KMS-11 (cell line): ENCODE data around the gene UQCRH.
"Not testable (repeated sequence)": the region's sequence is repeated elsewhere in the genome, so short reads cannot be mapped to it uniquely, and the experiment has no call there.

Experiments used
- H2AFZ ChIP-seq: fragments of 200-600 bp; sonication (generic); 2 replicates; pipeline ENCODE4 v1.6.1; 2016; ENCODE audit warnings: antibody characterized with exemption, mixed run types, low read depth
- H3K27ac ChIP-seq: fragments of 200-600 bp; sonication (generic); 2 replicates; pipeline ENCODE4 v1.6.1; 2016; ENCODE audit warnings: mild to moderate bottlenecking, mixed run types
- H3K27me3 ChIP-seq: fragments of 200-600 bp; sonication (generic); 2 replicates; pipeline ENCODE4 v1.6.1; 2017; ENCODE audit warnings: mild to moderate bottlenecking, low read depth, mixed run types, moderate library complexity; ENCODE audit not compliant: insufficient read depth
- H3K36me3 ChIP-seq: fragments of 200-600 bp; sonication (generic); 2 replicates; pipeline ENCODE4 v1.6.1; 2017; ENCODE audit warnings: mild to moderate bottlenecking, mixed run types; ENCODE audit not compliant: insufficient read depth
- H3K4me1 ChIP-seq: fragments of 200-600 bp; sonication (generic); 2 replicates; pipeline ENCODE4 v1.6.1; 2016; ENCODE audit warnings: mild to moderate bottlenecking, low read depth, mixed run types; ENCODE audit not compliant: poor library complexity, severe bottlenecking
- H3K4me2 ChIP-seq: fragments of 200-600 bp; sonication (generic); 2 replicates; pipeline ENCODE4 v1.7.0; 2016; ENCODE audit warnings: mild to moderate bottlenecking, mixed run types
- H3K4me3 ChIP-seq: fragments of 200-600 bp; sonication (generic); IDR thresholded peaks from 2 replicates; pipeline ENCODE4 v1.6.1; 2017; ENCODE audit warnings: low read depth, low read length, mixed read lengths; ENCODE audit not compliant: insufficient read depth
- H3K79me2 ChIP-seq: fragments of 200-600 bp; sonication (generic); 2 replicates; pipeline ENCODE4 v1.6.1; 2016; ENCODE audit warnings: low read depth, mixed run types; ENCODE audit not compliant: insufficient read depth
- H3K9ac ChIP-seq: fragments of 200-600 bp; sonication (generic); 2 replicates; pipeline ENCODE4 v1.6.1; 2016; ENCODE audit warnings: mild to moderate bottlenecking, mixed run types
- H4K20me1 ChIP-seq: fragments of 200-600 bp; sonication (generic); 2 replicates; pipeline ENCODE4 v1.6.1; 2016; ENCODE audit warnings: mild to moderate bottlenecking, mixed run types; ENCODE audit not compliant: insufficient read depth
- TF ChIP-seq, protein P1 (sequence below): fragments of 200-600 bp; sonication (generic); conservative IDR thresholded peaks from 2 replicates; pipeline ENCODE4 v1.6.1; 2017; ENCODE audit warnings: low read depth, mild to moderate bottlenecking, antibody characterized with exemption, low read length, moderate library complexity, mixed read lengths

Gene UQCRH

DNA sequence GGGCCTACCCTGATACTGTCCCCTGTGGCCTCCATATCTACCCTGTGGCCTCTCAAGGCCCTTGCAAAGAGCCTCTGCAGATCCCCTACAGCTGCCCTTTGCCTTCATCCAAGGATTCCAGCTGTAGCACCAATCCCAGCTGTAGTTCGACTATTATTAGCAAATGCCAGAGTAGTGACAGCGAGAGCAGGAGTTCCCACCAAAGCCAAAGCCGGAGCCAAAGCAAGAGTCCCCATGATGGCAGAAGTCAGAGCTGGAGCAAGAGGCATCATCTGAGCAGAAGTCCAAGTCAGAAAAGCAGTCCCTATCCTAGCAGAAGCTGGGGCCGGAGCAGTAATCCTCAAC lies 39.8 kb downstream of the UQCRH start:
- Histone ChIP-seq H3K27me3 (no peaks in the 10 kb centered on the region), H3K4me1 (peaks cover 28% of the 10 kb centered on the region), H2AFZ (no peak overlapping the region), H3K79me2 (no peaks in the 10 kb centered on the region), H4K20me1 (no peaks in the 10 kb centered on the region), H3K27ac (no peak overlapping the region), H3K9ac (no peak overlapping the region), H3K4me2 (no peak overlapping the region), H3K4me3 (no peak overlapping the region), H3K36me3 (no peaks in the 10 kb centered on the region)
- TF ChIP-seq, protein P1, sequence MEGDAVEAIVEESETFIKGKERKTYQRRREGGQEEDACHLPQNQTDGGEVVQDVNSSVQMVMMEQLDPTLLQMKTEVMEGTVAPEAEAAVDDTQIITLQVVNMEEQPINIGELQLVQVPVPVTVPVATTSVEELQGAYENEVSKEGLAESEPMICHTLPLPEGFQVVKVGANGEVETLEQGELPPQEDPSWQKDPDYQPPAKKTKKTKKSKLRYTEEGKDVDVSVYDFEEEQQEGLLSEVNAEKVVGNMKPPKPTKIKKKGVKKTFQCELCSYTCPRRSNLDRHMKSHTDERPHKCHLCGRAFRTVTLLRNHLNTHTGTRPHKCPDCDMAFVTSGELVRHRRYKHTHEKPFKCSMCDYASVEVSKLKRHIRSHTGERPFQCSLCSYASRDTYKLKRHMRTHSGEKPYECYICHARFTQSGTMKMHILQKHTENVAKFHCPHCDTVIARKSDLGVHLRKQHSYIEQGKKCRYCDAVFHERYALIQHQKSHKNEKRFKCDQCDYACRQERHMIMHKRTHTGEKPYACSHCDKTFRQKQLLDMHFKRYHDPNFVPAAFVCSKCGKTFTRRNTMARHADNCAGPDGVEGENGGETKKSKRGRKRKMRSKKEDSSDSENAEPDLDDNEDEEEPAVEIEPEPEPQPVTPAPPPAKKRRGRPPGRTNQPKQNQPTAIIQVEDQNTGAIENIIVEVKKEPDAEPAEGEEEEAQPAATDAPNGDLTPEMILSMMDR, result no peak

DNA sequence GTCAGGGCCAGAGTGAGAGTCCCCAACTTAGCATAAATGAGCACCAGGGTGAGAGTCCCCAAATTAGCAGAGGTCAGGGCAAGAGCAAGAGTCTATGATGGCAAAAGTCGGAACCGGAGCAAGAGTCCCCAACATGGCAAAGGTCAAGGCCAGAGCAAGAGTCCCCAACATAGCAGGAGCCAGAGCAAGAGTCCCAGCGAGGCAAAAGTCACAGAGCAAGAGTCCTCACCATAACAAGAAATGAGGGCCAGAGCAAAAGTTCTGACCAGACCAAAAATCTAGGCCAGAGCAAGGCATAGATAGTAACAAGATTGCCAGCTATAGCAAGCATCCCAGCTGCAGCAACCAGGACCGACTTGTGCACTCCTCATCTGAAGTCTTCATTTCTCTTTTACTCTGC lies 40.2 kb downstream of the UQCRH start:
- Histone ChIP-seq H3K36me3 (no peaks in the 10 kb centered on the region), H4K20me1 (no peaks in the 10 kb centered on the region), H3K4me3 (no peak overlapping the region), H3K27ac (no peak overlapping the region), H3K4me1 (peaks cover 26% of the 10 kb centered on the region), H3K4me2 (no peak overlapping the region), H3K9ac (no peak overlapping the region), H2AFZ (no peak overlapping the region), H3K79me2 (no peaks in the 10 kb centered on the region), H3K27me3 (no peaks in the 10 kb centered on the region)
- TF ChIP-seq, protein P1, result no peak

DNA sequence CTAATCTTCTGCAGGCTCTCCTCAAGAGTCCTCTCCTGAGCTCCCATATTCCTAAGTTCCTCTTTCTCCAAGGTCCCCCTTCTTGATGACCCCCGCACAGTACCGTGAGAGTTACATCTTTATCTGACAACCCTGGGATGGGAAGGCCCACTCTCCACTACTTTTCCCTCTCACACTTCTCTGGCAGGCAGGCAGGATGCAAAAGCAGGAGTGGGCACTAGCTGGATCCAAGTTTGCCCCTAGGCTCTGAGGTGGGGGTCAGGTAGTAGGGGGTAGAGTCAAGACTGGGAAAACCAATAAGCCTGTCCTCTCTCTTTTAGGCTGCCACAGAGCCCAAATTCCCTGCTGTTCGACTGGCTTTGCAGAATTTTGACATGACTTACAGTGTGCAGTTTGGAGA lies 41.0 kb downstream of the UQCRH start:
- no peak overlapping the region for H3K4me2 ChIP-seq
- no peak overlapping the region for H3K4me3 ChIP-seq
- no peak overlapping the region for H2AFZ ChIP-seq
- no peaks in the 10 kb centered on the region for H3K36me3 ChIP-seq
- no peak overlapping the region for H3K27ac ChIP-seq
- no peaks in the 10 kb centered on the region for H4K20me1 ChIP-seq
- H3K9ac ChIP-seq, result no peak overlapping the region
- H3K79me2 ChIP-seq, result no peaks in the 10 kb centered on the region
- H3K4me1 ChIP-seq, result peaks cover 20% of the 10 kb centered on the region
- TF ChIP-seq, protein P1, result no peak
- H3K27me3 ChIP-seq, result no peaks in the 10 kb centered on the region

DNA sequence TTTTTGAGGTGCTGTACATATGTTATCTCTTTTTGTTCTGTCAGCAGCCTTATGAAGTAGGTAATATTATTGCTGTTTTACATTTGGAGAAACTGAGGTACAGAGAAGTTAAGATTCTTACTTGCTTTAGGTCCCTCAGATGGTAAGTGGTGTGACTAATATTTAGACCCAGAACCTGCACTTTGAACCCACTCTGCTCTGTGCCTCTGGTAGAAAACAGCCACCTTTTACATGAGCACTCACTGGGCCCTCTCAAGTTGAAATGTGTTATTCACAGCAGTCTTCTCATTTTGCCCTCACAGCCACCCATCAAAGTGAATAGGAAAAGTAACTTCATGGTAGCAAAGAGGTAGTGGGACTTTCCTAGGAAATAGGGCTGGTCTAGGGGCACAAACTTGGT lies 41.8 kb downstream of the UQCRH start:
- Histone ChIP-seq H3K4me3 (no peak overlapping the region), H3K4me2 (no peak overlapping the region), H3K4me1 (peaks cover 20% of the 10 kb centered on the region), H3K27ac (no peak overlapping the region), H3K9ac (no peak overlapping the region), H4K20me1 (no peaks in the 10 kb centered on the region), H3K36me3 (no peaks in the 10 kb centered on the region), H3K79me2 (no peaks in the 10 kb centered on the region), H2AFZ (no peak overlapping the region), H3K27me3 (no peaks in the 10 kb centered on the region)
- TF ChIP-seq, protein P1, result no peak

DNA sequence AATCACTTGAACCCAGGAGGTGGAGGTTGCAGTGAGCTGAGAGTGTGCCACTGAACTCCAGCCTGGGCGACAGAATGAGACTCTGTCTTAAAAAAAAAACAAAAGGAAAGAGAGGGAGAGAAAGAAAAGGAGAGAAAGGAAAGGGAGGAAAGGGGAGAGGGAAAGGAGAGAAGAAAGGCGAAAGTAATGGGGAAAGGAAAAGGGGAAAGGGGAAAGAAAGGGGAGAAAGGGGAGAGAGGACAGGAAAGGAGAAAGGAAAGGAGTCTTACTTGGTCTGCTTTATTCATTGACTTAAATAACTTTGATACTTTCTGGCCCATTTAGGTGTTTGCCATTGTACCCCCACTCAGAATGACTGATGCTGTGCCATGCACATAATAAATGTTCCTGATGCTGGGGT lies 48.9 kb downstream of the UQCRH start:
- TF ChIP-seq, protein P1, result no peak
- no peak overlapping the region for H3K4me2 ChIP-seq
- no peaks in the 10 kb centered on the region for H3K79me2 ChIP-seq
- H3K27ac ChIP-seq, result no peak overlapping the region
- H4K20me1 ChIP-seq, result no peaks in the 10 kb centered on the region
- no peak overlapping the region for H2AFZ ChIP-seq
- no peaks in the 10 kb centered on the region for H3K27me3 ChIP-seq
- H3K9ac ChIP-seq, result no peak overlapping the region
- H3K4me1 ChIP-seq, result peaks cover 7% of the 10 kb centered on the region
- H3K4me3 ChIP-seq, result no peak overlapping the region
- no peaks in the 10 kb centered on the region for H3K36me3 ChIP-seq

DNA sequence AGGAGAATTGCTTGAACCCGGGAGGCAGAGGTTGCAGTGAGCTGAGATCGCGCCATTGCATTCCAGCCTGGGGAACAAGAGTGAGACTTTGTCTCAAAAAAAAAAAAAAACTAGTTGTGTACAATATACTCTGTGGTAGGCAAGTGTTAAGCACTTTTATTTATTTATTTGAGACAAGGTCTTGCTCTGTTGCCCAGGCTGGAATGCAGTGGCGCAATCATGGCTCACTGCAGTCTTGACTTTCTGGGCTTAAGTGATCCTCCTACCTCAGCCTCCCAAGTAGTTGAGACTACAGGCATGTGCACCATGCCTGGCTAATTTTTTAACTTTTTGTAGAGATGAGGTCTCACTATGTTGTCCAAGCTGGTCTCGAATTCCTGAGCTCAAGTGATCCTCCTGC lies 52.4 kb downstream of the UQCRH start:
- H3K27me3 ChIP-seq, H3K9ac ChIP-seq, H2AFZ ChIP-seq, H3K79me2 ChIP-seq, H3K4me1 ChIP-seq, H4K20me1 ChIP-seq, H3K4me3 ChIP-seq, H3K36me3 ChIP-seq, H3K4me2 ChIP-seq, H3K27ac ChIP-seq: not testable (repeated sequence)
